HG02943 (cell line): ENCODE results near the gene BEX1.
"Not testable (repeated sequence)": the region's sequence is repeated elsewhere in the genome, so short reads cannot be mapped to it uniquely, and the experiment has no call there.

ENCODE experiments used
- ATAC-seq: cut with Tn5 transposase; IDR thresholded peaks from one replicate; pipeline ENCODE4 v1.9.1; 2021; ENCODE audit warnings: mild to moderate bottlenecking, low read depth, moderate library complexity; ENCODE audit not compliant: unreplicated experiment

Gene BEX1

DNA sequence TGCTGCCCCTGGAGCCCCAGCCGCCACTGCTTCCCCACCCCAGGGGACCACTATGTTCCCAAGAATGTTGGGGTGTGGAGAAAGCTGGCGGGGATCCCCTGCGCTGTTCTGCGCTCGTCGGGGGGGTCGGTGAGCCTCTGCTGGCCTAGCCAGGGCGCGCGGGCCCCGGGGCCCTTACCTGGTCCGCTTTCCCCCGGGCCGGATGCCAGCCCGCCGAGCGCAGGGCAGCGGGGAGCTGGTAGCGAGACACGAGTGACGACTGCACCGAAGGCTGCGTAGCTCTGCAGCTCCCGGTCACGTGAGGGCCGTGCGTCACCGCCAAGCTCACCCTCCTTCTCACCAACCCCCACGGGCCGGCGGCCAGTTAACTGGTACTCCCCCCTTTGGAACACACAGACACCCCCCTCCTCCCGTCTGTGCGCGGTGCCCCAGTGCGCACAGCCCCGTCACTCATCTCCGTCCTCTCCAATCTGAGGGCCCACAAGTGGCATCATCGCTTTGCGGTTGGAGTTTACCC is at the start of gene BEX1:
TSS of gene BEX1 (minus strand) at position 254 of the 517 bp plus-strand sequence. CDS start 897 bp downstream, outside the sequence.
- no peak for ATAC-seq

DNA sequence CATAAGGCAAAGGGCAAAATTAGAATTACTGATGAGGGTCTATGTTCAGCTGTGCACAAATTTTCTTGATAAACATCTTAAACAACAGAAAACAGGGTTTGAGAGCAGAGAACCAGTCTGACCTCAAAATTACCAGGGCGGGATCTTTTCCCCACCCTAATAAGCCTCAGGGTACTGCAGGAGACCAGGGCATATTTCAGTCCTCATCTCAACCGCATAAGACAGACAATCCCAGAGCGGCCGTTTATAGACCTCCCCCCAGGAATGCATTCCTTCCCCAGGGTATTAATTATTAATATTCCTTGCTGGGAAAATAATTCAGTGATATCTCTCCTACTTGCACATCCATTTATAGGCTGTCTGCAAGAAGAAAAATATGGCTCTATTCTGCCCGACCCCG is 45.5 kb upstream of the BEX1 start:
- not testable (repeated sequence) for ATAC-seq

- no peak for ATAC-seq
These were observed 43.9 kb upstream of the BEX1 start for GRCh38 chrX:103107836-103108235.

DNA sequence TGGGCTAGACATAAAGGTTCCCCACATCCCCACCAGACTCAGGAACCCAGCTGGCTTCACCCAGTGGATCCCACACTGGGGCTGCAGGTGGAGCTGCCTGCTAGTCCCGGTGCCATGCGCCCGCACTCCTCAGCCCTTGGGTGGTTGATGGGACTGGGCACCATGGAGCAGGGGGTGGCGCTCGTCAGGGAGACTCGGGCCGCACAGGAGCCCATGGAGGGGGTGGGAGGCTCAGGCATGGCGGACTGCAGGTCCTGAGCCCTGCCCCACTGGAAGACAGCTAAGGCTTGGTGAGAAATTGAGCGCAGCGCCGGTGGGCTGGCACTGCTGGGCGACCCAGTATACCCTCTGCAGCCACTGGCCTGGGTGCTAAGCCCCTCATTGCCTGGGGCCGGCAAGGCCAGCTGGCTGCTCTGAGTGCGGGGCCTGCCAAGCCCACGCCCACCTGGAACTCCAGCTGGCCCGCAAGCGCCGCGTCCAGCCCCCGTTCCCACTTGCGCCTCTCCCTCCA is 43.3 kb upstream of the BEX1 start:
- not testable (repeated sequence) for ATAC-seq

DNA sequence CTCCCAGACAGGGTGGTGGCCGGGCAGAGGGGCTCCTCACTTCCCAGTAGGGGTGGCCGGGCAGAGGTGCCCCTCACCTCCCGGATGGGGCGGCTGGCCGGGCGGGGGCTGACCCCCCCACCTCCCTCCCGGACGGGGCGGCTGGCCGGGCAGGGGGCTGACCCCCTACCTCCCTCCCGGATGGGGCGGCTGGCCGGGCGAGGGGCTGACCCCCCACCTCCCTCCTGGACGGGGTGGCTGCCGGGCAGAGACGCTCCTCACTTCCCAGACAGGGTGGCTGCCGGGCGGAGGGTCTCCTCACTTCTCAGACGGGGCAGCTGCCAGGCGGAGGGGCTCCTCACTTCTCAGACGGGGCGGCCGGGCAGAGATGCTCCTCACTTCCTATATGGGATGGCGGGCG is 40.4 kb upstream of the BEX1 start:
- ATAC-seq, result not testable (repeated sequence)

- ATAC-seq, result not testable (repeated sequence)
These were observed 39.9 kb upstream of the BEX1 start for GRCh38 chrX:103103866-103104265.

DNA sequence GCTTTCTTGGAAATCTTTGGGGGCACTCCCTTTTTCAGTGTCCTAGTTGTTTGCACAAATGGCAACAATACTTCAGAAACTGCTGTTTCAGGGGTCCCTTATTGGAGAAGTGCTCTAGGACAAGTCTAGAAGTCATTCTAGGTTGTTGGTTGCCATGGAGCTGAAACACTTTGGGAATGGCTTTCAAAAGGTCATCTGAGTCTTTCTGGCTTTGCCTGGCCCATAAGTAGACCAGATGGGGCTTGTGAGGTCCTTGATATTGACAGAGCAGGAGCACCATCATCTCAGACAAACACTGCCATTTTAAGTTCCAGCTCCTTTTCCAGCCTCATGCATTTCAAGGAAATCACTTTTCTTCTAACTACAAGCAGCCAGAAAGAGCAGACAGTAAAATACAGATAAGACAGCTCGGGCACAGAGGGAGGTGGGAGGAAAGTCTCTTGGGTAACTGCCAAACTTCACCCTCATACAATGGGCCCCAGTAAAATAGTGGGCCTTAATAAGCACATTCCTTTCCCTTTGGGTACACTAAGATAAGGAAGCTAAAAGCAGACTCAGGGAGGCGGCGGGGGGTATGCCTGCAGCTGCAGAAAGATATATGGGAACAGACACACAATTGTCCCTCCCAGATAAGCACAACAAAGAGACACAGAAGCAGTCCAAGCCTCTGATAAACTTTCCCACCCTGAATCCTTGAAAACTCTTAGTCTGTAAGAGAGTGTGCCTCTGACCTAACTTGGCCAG is 37.5 kb upstream of the BEX1 start:
- ATAC-seq, result no peak

GRCh38 chrX:103100484-103100883 is 36.5 kb upstream of the BEX1 start:
- ATAC-seq, result no peak

DNA sequence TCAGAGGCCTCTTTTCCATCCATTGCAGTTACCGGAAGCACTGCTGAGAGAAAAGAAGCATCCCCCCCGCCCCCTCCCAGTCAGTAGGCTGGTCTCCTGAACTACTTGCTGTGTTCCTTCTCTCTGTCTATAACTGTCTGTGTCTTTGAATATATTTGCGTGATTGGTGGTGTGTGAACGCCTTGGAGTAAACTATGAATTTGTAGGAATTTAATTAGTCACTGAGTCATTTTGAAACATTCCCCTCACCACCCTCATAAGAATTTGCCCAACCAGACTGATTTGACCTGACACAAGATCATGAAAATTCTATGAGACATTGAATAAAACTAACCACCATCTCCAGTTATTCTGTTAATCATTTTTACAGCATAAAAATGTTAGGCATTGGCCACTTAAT is 35.7 kb upstream of the BEX1 start:
- ATAC-seq, result no peak

GRCh38 chrX:103098488-103098887 is 34.5 kb upstream of the BEX1 start:
- ATAC-seq, result no peak

DNA sequence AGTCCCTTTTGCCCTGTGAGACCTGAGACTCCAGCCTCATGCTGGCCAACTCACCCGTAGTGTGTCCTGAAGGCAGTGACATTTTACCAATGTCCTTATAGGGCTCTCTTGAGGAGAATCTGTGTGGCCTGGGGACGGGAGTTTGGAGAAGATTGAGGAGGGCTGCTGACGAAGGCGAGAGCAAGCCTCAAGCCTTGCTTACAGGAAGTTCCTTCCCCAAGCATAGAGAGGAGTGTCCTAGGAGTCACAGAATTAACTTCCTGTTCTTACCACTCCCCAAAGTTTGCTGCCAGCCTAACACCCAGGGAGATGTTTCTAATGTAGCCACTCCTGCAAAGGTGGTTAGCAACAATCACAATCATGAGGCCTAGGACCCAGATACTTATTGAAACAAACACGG is 29.0 kb upstream of the BEX1 start, which contains the start of gene NXF3:
TSS of gene NXF3 (minus strand) at position 202 of the 400 bp plus-strand sequence. CDS start at position 82, 120 bp downstream.
- no peak for ATAC-seq

DNA sequence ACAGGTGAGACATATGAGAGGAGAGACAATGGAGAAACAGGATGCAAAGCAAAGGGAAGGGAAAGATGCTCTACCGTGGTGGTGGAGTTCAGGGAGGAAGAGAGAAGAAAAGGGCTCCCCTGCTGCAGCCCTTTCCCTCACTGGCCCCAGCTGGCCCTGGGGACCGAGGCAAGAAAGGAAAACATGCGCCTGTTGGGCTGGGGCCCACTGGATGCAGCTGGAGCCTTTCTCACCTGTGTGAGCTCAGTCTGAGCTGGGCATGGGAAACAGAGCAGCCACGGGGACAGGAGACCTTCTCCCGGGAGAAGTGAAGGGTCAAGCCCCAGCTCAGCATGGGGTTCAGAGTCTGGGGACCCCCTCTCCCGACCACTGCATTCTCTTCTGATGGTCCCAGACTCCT is 17.1 kb upstream of the BEX1 start:
- no peak for ATAC-seq

GRCh38 chrX:103073467-103073866 is 9.5 kb upstream of the BEX1 start:
- ATAC-seq, result no peak

- no peak for ATAC-seq
These were observed 2.6 kb upstream of the BEX1 start for GRCh38 chrX:103066606-103067005.

GRCh38 chrX:103063191-103063845 is 653 bp downstream of the BEX1 start:
- ATAC-seq, result no peak

DNA sequence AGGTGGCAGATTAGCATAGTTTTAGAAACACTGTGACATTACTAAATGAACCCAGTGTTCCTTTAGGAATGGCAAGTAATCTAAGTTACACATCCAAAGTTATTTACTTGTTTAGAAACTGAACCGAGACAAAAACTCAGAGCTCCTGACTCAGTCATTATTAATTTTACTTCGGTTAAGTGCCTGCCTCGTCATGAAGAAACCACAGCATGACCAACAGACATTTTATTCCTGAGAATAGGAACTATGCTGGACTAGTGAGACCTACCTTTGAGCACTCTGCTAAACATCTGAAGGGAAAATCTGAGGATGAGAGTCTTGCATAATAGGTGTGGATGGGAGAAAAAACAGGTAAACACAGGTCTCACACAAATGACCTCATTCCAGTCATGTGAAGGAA is 2.5 kb downstream of the BEX1 start:
- no peak for ATAC-seq

GRCh38 chrX:103056902-103057301 is 7.1 kb downstream of the BEX1 start:
- no peak for ATAC-seq

GRCh38 chrX:103052625-103053024 is 11.3 kb downstream of the BEX1 start:
- ATAC-seq, result no peak

- no peak for ATAC-seq
These were observed 12.6 kb downstream of the BEX1 start for GRCh38 chrX:103051260-103051789.

DNA sequence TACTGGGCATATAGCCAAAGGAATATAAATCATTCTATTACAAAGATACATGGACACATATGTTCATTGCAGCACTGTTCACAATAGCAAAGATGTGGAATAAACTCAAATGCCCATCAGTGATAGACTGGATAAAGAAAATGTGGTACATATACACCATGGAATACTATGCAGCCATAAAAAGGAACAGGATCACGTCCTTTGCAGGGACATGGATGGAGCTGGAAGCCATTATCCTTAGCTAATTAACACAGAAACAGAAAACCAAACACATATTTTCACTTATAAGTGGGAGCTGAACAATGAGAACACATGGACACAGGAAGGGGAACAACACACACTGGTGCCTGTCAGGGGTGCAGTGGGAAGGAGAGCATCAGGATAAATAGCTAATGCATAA is 30.6 kb downstream of the BEX1 start:
- ATAC-seq, result not testable (repeated sequence)

DNA sequence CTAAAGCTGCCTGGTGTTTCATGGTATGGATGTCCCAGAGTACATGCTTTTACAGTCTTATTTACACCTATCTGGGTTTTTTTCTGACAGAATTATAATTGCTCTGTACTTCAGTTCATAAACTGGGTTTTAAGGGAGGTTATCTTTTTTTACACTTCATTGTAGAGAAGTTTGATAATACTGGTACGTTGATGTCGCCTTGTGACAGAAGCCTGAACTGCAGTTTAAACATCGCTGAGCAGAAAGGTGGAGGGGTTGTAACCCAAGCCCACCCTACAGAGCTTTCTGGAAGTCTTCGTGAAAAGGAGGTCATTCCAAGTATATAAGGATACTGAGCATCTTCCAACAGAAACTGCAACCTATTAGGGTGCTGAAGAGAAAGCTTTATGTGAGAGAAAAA is 46.4 kb downstream of the BEX1 start:
- ATAC-seq, result no peak
